ENCODE data around the gene CACNA1C. TPM values are rescaled to one million over a fixed set of nuclear protein-coding genes. Genes with fewer than 3 reads are reported as not detected.

CACNA1C gene
- total and polyA plus RNA-seq, 2 of the 4 experiments (the other 2 are of a cell fraction): 1.6 to 2.6 TPM

DNA sequence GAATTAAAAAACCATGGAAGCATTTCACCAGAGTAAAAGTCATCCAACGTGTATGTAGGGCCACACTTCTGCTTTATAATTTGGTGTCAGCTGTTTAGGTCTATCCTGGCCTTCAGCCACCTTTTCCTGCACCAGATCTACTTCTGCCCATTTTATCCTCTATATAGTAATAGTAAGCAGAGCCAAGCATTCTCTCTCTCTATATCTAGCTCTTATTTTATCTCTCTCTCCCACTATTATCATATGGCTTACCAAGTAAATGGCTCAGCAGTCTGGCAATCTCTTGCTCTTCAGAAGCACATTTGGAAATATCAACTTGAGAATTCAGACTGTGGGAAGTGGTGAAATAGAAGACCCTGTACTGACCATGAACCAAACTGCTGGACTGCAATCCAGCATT lies 657.9 kb downstream of the CACNA1C start:
- no peak overlapping the region for H2AFZ ChIP-seq (replicated peaks; ENCODE audit: low read length, poor library complexity)
- H3K27me3 ChIP-seq (ENCODE audit: control insufficient read depth, insufficient read depth, low read length): peaks cover 8% of the 10 kb centered on the region
- H2BK120ac ChIP-seq (ENCODE audit: low read depth, low read length): no peak overlapping the region
- no peaks in the 10 kb centered on the region for H3K36me3 ChIP-seq (ENCODE audit: control insufficient read depth, insufficient read depth, low read length)
- H3K4me3 ChIP-seq (ENCODE audit: insufficient read depth, low read depth, low read length): no peak overlapping the region
- H2BK15ac ChIP-seq (ENCODE audit: low read depth, low read length): no peak overlapping the region
- H2BK20ac ChIP-seq (ENCODE audit: low read depth, low read length): no peak overlapping the region
- WGBS, 2 experiments (ENCODE audit: extremely low coverage in 2 of 2, insufficient read length in 1 of 2): no CpG with 5 or more reads among the region's 1 CpG
- H3K18ac ChIP-seq (ENCODE audit: low read depth, low read length): no peak overlapping the region
- H4K91ac ChIP-seq (ENCODE audit: insufficient read depth, low read depth, low read length): no peak overlapping the region
- DNase-seq (no peak), ATAC-seq (ENCODE audit: low read depth) (no peak)
- no peak overlapping the region for H3K14ac ChIP-seq (replicated peaks; ENCODE audit: low read depth, low read length)
- H4K8ac ChIP-seq (ENCODE audit: low read depth in 2 of 2, low read length in 2 of 2): no peak overlapping the region
- H3K4me2 ChIP-seq (ENCODE audit: low read depth, low read length): no peak overlapping the region
- intact Hi-C loops (cut with micrococcal nuclease) (no loop called here), in situ Hi-C loops (cut with MboI; ENCODE audit: low sequenced_read_pairs) (no loop called here), dilution Hi-C loops (cut with HindIII; ENCODE audit: low sequenced_read_pairs, unreplicated experiment) (no loop called here)
- no TSS peak for BruUV-seq (replicated peaks)
- H3K79me1 ChIP-seq (ENCODE audit: low read depth in 1 of 2, low read length in 2 of 2): no peaks in the 10 kb centered on the region
- TF ChIP-seq MXI1 (IDR thresholded peaks at IDR 0.05; ENCODE audit: borderline replicate concordance, low read depth, low read length) (no peak), RAD21 (IDR thresholded peaks at IDR 0.05; ENCODE audit: low read length) (no peak), NFE2L2 (IDR thresholded peaks at IDR 0.05; ENCODE audit: low read depth, low read length) (no peak), FOS (IDR thresholded peaks at IDR 0.05; ENCODE audit: low read depth, low read length) (no peak), CHD1 (IDR thresholded peaks at IDR 0.05; ENCODE audit: low read depth, low read length) (no peak), BHLHE40 (IDR thresholded peaks at IDR 0.05; ENCODE audit: low read depth, low read length) (no peak)
- CTCF ChIA-PET: no interaction called here
- no peak overlapping the region for H3K4ac ChIP-seq (ENCODE audit: low read depth, low read length)
- H3K9ac ChIP-seq (ENCODE audit: low read depth, low read length): no peak overlapping the region
- H4K20me1 ChIP-seq (ENCODE audit: insufficient read depth, low read length): no peaks in the 10 kb centered on the region
- H3K27ac ChIP-seq (ENCODE audit: insufficient read depth, low read length): no peak overlapping the region
- H3K4me1 ChIP-seq (ENCODE audit: control insufficient read depth, insufficient read depth, low read length): no peaks in the 10 kb centered on the region
- POLR2A ChIA-PET (ENCODE audit: unreplicated experiment): no interaction called here
- H3K9me3 ChIP-seq (ENCODE audit: control insufficient read depth, insufficient read depth, low read length): peaks cover 2% of the 10 kb centered on the region; the same call in 1 of the 2 replicates
- no peaks in the 10 kb centered on the region for H3K9me1 ChIP-seq (ENCODE audit: insufficient read depth, low read length)
- no peak overlapping the region for H4K5ac ChIP-seq (ENCODE audit: low read depth, low read length)
- H3K23ac ChIP-seq (ENCODE audit: low read depth, low read length): no peak overlapping the region
- H2AK5ac ChIP-seq (ENCODE audit: low read depth, low read length): no peak overlapping the region
- H3K56ac ChIP-seq (ENCODE audit: extremely low read depth, insufficient read depth, low read length): no peak overlapping the region
- no peak overlapping the region for H2BK5ac ChIP-seq (ENCODE audit: low read depth, low read length, poor library complexity, severe bottlenecking)
- no peak overlapping the region for H2AK9ac ChIP-seq (replicated peaks; ENCODE audit: low read depth, low read length, poor library complexity)

Measured in IMR-90 (cell line).